Mucosa of rectum (tissue), 2 donors: Measurements from ENCODE around the gene SLFN14.

Source experiments
- H3K27ac ChIP-seq, 2 donors: one replicate each; pipeline ENCODE4 v1.7.0; 2013; ENCODE audit warnings: inconsistent platforms in 2 of 2, low read depth in 2 of 2, low read length in 2 of 2
- H3K27me3 ChIP-seq, 2 donors: one replicate each; pipeline ENCODE4 v1.7.0; 2013; ENCODE audit warnings: low read length in 2 of 2; ENCODE audit not compliant: control insufficient read depth in 2 of 2, insufficient read depth in 2 of 2
- H3K36me3 ChIP-seq, 2 donors: one replicate each; pipeline ENCODE4 v1.7.0; 2013; ENCODE audit warnings: low read length in 2 of 2; ENCODE audit not compliant: control insufficient read depth in 2 of 2, insufficient read depth in 2 of 2
- H3K4me1 ChIP-seq, 2 donors: one replicate each; pipeline ENCODE4 v1.7.0; 2013; ENCODE audit warnings: low read length in 2 of 2, mild to moderate bottlenecking in 1 of 2; ENCODE audit not compliant: control insufficient read depth in 2 of 2, insufficient read depth in 2 of 2
- H3K4me3 ChIP-seq, 2 donors: one replicate each; pipeline ENCODE4 v1.7.0; 2013; ENCODE audit warnings: low read length in 2 of 2
- H3K9ac ChIP-seq, 2 donors: one replicate each; pipeline ENCODE4 v1.7.0; 2013; ENCODE audit warnings: low read length in 2 of 2, low read depth in 1 of 2, mild to moderate bottlenecking in 1 of 2
- H3K9me3 ChIP-seq, 2 donors: one replicate each; pipeline ENCODE4 v1.7.0; 2013; ENCODE audit warnings: low read length in 2 of 2; ENCODE audit not compliant: control insufficient read depth in 2 of 2
- donor health status: healthy.
- donor health status: Normal muscosa, but diverticular disease.

Gene SLFN14

DNA sequence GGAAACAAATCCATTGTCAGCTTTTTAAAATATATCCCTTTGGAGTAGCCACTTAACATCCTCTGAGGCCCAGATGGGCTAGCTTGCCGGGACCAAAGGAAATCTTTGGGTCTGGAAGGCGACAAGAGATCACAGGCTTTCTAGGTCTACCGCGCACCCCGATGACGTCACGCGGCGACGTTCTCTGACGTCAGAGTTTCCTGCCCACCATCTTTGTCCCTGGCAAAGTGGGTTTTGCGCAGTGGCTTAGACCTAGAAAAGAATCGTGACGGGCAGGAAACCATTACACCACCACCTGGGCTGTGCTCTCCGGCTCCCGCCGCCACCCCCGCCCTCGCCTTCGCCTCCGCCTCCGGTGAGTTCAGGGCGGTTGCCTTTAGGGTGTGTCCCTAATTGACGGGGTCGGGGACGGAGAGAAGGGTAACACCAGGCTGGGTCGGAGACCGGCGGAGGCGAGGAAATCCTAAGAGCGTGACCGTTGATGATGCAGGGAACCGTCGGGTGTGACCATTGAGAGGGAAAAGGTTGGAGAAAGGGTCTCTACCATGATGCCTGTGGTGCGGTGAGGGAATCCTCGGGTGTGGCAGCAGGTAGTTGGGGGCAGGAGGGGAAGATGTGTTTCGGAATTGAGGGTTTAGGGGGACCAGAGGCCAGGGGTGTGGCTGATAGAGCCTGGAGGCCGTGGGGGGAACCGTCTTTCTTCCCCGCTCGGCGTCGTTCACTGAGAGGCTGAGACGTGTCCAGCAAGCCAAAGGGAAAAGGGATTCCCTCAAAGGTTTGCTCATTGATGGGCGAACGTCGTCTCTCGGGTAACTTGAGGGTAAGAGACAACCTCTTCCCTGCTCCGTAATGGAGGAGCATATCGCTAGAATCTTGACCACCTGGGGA is 26.7 kb upstream of the SLFN14 start, which contains the start of gene AP2B1:
Gene AP2B1, plus strand, starts transcription at position 249 of the 888 bp plus-strand sequence. CDS start 6,709 bp downstream, outside the sequence.
- Histone ChIP-seq H3K4me3 (peak within 1 kb of the TSS; percentile 88 to 100), H3K9ac (peak within 1 kb of the TSS; percentile 89 to 100), H3K27ac (peak within 1 kb of the TSS; percentile 93 to 99), H3K4me1 (peaks cover 14 to 16% of the 10 kb centered on the region in 2 donors), H3K9me3 (no peaks in the 10 kb centered on the region), H3K36me3 (no peaks in the 10 kb centered on the region), H3K27me3 (no peaks in the 10 kb centered on the region)

DNA sequence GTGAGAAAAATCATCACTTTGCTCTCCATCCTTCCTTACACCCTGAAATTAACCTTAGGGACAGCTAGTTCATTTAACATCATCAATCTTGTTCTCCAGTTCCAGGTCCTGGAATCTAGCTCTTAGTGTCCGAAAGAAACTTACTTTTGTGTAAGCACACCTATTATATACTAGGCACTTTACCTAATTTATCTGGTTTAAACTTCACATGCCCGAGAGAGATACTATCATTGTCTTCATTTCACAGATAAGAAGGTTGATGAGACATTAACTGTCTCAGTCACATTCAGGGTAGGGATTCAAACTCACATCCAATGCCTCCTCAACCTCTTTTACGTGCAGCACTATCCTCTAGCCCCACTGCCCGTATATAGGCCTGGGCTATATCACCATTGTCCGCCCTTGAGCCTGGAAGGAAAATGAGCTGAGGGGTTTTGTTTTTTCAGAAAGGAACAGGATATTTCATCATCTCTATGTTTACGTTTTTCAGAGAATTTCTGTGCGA is 26.0 kb upstream of the SLFN14 start:
- Histone ChIP-seq H3K9me3 (no peaks in the 10 kb centered on the region), H3K27me3 (no peaks in the 10 kb centered on the region), H3K27ac (peak overlapping the region; percentile 93 to 99), H3K4me3 (peak overlapping the region; percentile 88 to 100), H3K9ac (peak overlapping the region; percentile 89 to 100), H3K4me1 (peaks cover 14 to 16% of the 10 kb centered on the region in 2 donors), H3K36me3 (no peaks in the 10 kb centered on the region)

DNA sequence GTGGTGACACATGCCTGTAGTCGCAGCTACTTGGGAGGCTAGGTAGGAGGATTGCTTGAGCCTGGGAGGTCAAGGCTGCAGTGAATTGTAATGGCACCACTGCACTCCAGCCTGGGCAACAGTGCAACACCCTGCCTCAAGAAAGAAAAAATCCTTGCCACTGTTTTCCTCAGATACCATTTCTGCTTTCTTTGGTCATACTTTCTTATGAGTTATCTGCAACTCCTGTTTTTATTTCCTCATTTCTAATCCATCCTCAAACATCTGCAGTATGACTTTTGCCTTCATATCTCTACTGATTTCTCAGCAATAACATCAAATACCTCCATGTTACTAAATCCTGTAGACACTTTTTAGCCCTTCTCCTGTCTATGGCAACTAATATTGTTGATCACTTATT is 23.4 kb upstream of the SLFN14 start:
- H3K4me1 ChIP-seq, result peaks cover 10 to 13% of the 10 kb centered on the region in 2 donors
- no peak overlapping the region for H3K4me3 ChIP-seq
- H3K9me3 ChIP-seq, result no peaks in the 10 kb centered on the region
- H3K9ac ChIP-seq, result no peak overlapping the region
- no peaks in the 10 kb centered on the region for H3K27me3 ChIP-seq
- no peak overlapping the region for H3K27ac ChIP-seq
- no peaks in the 10 kb centered on the region for H3K36me3 ChIP-seq

DNA sequence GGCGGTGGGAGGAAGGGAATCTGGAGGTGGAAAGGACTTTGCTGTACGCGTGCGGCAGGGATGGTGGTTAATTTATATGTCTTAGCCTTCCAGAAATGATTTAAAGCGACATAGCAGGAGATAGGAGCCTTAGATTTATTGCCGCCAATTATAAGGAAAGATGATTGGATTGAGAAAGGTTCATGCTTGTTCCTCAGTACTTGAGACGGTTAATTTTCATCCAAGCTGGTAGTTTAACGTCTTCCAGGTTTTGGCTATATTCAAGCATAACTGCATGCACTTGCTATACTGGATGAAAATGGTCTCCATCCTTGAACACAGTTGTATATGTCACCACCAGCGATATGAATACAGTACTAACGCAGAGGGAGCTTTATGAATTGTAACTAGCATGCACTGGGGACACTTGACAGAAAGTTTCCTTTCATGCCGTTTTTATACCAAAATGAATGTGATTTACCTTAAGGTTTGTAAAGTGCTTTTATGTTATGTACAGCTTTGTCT is 18.4 kb upstream of the SLFN14 start:
- peaks cover 8 to 10% of the 10 kb centered on the region in 2 donors for H3K4me1 ChIP-seq
- peaks cover 6 to 7% of the 10 kb centered on the region in 2 donors for H3K36me3 ChIP-seq
- peak overlapping the region; percentile 82 to 92 for H3K27ac ChIP-seq
- peak overlapping the region; percentile 89 to 97 for H3K9ac ChIP-seq
- no peaks in the 10 kb centered on the region for H3K27me3 ChIP-seq
- peak overlapping the region; percentile 90 to 95 for H3K4me3 ChIP-seq
- H3K9me3 ChIP-seq, result no peaks in the 10 kb centered on the region

DNA sequence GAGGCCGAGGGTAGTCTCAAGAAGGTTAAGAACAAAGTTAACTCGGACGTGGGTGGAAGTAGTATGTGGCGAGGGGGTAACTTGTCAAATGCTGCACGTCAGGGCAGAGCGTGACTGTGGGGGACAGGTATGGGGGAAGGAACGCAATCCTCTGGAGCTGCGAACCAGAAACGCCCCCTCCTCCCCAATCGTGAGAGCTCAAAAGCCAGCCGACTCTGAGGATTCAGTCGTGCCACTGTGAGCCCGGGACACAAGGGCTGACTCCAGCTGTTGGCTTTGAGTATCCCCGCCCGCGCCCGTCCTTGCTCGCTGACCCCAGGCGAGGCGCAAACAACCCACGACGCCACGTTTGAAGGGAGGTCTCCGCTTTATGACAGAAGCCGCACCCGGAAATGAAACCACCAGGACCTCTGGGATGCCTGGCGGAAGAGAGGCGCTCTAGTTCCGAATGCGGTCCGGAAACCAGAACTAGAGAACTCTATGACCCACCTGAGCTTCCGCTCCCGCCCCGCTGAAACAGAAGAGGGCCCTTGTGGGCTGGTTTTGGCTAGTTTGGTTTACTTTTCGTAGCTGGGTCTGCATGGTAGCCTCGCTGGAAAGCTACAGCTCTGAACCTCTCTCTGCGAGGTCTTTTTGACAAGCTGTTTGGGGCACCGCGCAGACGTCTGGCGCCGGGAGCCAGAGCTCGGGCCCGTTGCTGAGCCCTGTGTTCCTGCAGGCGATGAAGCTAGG is 17.7 kb upstream of the SLFN14 start, which contains the start of gene PEX12:
Gene PEX12, minus strand, starts transcription at position 375 of the 732 bp plus-strand sequence. CDS start 550 bp downstream, outside the sequence.
- peak within 1 kb of the TSS; percentile 89 to 97 for H3K9ac ChIP-seq
- peaks cover 6 to 10% of the 10 kb centered on the region in 2 donors for H3K36me3 ChIP-seq
- H3K9me3 ChIP-seq, result no peaks in the 10 kb centered on the region
- H3K4me3 ChIP-seq, result peak within 1 kb of the TSS; percentile 90 to 95
- peaks cover 8 to 10% of the 10 kb centered on the region in 2 donors for H3K4me1 ChIP-seq
- no peaks in the 10 kb centered on the region for H3K27me3 ChIP-seq
- H3K27ac ChIP-seq, result peak within 1 kb of the TSS; percentile 82 to 92

DNA sequence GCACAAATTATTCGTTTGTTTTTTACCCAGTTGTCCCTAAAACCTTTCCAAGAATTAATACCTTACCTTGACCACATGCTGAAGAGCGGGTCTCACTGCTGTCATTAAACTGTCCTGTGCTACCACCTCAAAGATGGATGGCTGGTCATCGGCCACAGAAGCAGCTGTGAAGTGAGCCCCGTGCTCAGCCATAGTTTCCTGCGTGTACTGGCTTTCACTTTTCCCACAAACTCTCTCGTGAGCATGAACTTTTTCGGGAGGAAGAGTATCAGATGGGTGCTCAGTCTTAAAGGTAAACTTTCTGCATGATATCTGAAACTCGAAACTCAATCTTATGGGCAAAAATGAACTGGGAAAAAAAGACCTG is 17.2 kb upstream of the SLFN14 start:
- Histone ChIP-seq H3K9ac (peak overlapping the region; percentile 89 to 97), H3K27me3 (no peaks in the 10 kb centered on the region), H3K4me3 (peak overlapping the region; percentile 90 to 95), H3K27ac (peak overlapping the region; percentile 82 to 92), H3K9me3 (no peaks in the 10 kb centered on the region), H3K36me3 (peaks cover 6 to 11% of the 10 kb centered on the region in 2 donors), H3K4me1 (peaks cover 8 to 10% of the 10 kb centered on the region in 2 donors)

DNA sequence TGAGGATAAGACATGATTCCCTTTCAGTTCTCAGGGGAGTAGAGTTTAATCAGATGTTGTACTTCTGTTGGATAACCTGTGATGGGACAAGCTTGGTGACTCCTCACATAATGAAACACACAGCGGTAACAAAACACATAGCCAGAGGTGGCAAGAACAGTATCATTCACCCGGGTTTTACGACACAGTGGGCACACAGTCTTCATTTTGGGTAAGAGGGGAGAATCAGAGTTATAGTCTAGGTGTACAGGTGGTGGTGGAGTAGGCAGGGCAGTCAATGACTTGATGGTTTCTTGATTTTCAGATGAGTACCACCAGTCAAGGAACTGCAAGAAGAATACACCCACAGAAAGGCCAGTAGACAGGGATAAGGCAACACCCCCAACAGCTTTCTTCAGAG is 15.1 kb upstream of the SLFN14 start:
- no peak overlapping the region for H3K4me3 ChIP-seq
- no peak overlapping the region for H3K27ac ChIP-seq
- no peaks in the 10 kb centered on the region for H3K27me3 ChIP-seq
- no peaks in the 10 kb centered on the region for H3K9me3 ChIP-seq
- peaks cover 6 to 11% of the 10 kb centered on the region in 2 donors for H3K36me3 ChIP-seq
- H3K9ac ChIP-seq, result no peak overlapping the region
- peaks cover 8 to 10% of the 10 kb centered on the region in 2 donors for H3K4me1 ChIP-seq

DNA sequence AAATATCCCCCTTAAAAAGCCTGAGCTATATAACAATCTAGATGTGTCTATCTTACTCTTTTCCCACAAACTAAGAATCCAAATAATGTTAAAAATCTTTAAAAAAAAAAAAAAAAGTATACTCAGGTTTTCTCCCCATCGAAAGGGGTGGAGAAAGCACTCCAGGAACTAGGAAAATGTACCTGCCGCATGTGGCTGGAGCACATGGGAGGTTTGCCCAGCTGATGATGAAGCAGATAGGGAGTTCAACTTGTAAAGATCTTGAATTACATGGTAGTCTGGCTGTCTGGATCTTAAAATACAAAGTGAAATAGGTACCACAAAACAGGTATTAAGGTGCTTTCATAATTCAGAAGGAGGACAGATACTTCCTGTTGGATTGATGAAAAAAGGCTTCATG is 8.8 kb upstream of the SLFN14 start:
- Histone ChIP-seq H3K36me3 (peaks cover 0 to 4% of the 10 kb centered on the region in 2 donors), H3K4me3 (no peak overlapping the region)

DNA sequence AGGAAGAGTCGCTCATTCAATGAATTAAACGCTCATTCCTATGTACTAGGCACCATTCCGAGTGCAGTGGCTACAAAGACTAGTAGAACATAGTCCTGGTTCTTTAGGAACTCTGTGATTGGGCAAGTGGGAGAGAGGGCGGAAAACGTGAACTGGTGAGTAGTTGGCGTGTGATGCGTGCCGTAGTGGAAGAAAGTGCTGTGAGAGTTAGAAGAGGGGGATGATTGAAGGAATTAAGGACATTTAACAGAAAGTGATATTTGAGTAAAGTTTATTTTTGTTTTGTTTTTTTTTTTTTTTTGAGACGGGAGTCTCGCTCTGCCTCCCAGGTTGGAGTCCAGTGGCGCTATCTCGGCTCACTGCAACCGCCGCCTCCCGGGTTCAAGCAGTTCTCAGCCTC is 7.9 kb upstream of the SLFN14 start:
- Histone ChIP-seq H3K4me3 (peak overlapping the region; percentile 90 to 96), H3K9ac (peak overlapping the region; percentile 79 to 89), H3K36me3 (peaks cover 0 to 3% of the 10 kb centered on the region in 2 donors), H3K27ac (peak overlapping the region; percentile 81 to 87), H3K4me1 (peaks cover 9 to 11% of the 10 kb centered on the region in 2 donors), H3K27me3 (no peaks in the 10 kb centered on the region), H3K9me3 (no peaks in the 10 kb centered on the region)

More for the DNA sequence above, 8.8 kb upstream of the SLFN14 start:
- Histone ChIP-seq H3K4me1 (peaks cover 9 to 11% of the 10 kb centered on the region in 2 donors), H3K9me3 (no peaks in the 10 kb centered on the region), H3K9ac (no peak overlapping the region), H3K27ac (no peak overlapping the region), H3K27me3 (no peaks in the 10 kb centered on the region)
